OCI-LY7 (cell line): ENCODE data around the gene PXMP4.

Experiments used
- CTCF ChIP-seq: fragments of 200-600 bp; sonication (generic); conservative IDR thresholded peaks from 2 replicates; pipeline ENCODE4 v1.5.1; 2014; ENCODE audit warnings: mild to moderate bottlenecking, antibody characterized with exemption, low read length, moderate library complexity, mixed read lengths
- EZH2phosphoT487 ChIP-seq: fragments of 200-600 bp; sonication (generic); IDR thresholded peaks from 2 replicates; pipeline ENCODE4 v1.6.1; 2018; ENCODE audit warnings: low read depth, borderline replicate concordance, mild to moderate bottlenecking, mixed run types, antibody characterized with exemption, low read length, moderate library complexity, mixed read lengths

- TF ChIP-seq CTCF (no peak), EZH2phosphoT487 (no peak)
Measured at GRCh38 chr20:33765099-33765498, 45.0 kb upstream of the PXMP4 start.
